ENCODE data around the gene ZFR.

Gene ZFR

DNA sequence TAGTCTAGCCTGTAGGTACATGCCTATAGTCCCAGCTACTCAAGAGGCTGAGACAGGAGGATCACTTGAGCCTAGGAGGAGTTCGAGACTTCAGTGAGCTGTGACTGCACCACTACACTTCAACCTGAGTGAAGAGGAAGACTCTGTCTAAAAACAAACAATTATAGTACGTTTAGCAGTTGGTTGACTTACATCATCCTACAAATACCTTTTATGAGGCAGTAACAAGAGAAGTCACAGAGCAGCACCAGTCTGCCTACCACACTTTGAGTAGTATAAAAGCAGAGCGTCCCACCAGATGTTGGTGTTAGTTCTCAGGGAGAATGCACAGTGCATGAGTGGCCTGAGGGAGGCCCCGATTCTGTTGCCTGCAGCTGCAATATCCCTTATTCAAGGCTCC is 16.1 kb downstream of the ZFR start:
- ATAC-seq: no peak
- TF ChIP-seq ZFP30 (CRISPR knock-in tag; IDR thresholded peaks at IDR 0.05) (no peak), ZNF70 (CRISPR knock-in tag; IDR thresholded peaks at IDR 0.05) (no peak), TCF4 (CRISPR knock-in tag; IDR thresholded peaks at IDR 0.05; ENCODE audit: borderline replicate concordance) (no peak), SNAI2 (CRISPR knock-in tag; IDR thresholded peaks at IDR 0.05) (no peak), ZNF8 (CRISPR knock-in tag; IDR thresholded peaks at IDR 0.05) (no peak), ZNF565 (CRISPR knock-in tag; conservative IDR thresholded peaks at IDR 0.05; ENCODE audit: low read depth) (no peak), PPARA (CRISPR knock-in tag; IDR thresholded peaks at IDR 0.05; ENCODE audit: borderline replicate concordance) (no peak)
- TF ChIP-seq, protein P1, sequence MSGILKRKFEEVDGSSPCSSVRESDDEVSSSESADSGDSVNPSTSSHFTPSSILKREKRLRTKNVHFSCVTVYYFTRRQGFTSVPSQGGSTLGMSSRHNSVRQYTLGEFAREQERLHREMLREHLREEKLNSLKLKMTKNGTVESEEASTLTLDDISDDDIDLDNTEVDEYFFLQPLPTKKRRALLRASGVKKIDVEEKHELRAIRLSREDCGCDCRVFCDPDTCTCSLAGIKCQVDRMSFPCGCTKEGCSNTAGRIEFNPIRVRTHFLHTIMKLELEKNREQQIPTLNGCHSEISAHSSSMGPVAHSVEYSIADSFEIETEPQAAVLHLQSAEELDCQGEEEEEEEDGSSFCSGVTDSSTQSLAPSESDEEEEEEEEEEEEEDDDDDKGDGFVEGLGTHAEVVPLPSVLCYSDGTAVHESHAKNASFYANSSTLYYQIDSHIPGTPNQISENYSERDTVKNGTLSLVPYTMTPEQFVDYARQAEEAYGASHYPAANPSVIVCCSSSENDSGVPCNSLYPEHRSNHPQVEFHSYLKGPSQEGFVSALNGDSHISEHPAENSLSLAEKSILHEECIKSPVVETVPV (CRISPR knock-in tag; IDR thresholded peaks at IDR 0.05): no peak
- TF ChIP-seq, protein P2, sequence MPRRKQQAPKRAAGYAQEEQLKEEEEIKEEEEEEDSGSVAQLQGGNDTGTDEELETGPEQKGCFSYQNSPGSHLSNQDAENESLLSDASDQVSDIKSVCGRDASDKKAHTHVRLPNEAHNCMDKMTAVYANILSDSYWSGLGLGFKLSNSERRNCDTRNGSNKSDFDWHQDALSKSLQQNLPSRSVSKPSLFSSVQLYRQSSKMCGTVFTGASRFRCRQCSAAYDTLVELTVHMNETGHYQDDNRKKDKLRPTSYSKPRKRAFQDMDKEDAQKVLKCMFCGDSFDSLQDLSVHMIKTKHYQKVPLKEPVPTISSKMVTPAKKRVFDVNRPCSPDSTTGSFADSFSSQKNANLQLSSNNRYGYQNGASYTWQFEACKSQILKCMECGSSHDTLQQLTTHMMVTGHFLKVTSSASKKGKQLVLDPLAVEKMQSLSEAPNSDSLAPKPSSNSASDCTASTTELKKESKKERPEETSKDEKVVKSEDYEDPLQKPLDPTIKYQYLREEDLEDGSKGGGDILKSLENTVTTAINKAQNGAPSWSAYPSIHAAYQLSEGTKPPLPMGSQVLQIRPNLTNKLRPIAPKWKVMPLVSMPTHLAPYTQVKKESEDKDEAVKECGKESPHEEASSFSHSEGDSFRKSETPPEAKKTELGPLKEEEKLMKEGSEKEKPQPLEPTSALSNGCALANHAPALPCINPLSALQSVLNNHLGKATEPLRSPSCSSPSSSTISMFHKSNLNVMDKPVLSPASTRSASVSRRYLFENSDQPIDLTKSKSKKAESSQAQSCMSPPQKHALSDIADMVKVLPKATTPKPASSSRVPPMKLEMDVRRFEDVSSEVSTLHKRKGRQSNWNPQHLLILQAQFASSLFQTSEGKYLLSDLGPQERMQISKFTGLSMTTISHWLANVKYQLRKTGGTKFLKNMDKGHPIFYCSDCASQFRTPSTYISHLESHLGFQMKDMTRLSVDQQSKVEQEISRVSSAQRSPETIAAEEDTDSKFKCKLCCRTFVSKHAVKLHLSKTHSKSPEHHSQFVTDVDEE (CRISPR knock-in tag; IDR thresholded peaks at IDR 0.05): no peak
- TF ChIP-seq, protein P3, sequence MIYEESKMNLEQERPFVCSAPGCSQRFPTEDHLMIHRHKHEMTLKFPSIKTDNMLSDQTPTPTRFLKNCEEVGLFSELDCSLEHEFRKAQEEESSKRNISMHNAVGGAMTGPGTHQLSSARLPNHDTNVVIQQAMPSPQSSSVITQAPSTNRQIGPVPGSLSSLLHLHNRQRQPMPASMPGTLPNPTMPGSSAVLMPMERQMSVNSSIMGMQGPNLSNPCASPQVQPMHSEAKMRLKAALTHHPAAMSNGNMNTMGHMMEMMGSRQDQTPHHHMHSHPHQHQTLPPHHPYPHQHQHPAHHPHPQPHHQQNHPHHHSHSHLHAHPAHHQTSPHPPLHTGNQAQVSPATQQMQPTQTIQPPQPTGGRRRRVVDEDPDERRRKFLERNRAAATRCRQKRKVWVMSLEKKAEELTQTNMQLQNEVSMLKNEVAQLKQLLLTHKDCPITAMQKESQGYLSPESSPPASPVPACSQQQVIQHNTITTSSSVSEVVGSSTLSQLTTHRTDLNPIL (CRISPR knock-in tag; IDR thresholded peaks at IDR 0.05; ENCODE audit: low read depth): no peak

DNA sequence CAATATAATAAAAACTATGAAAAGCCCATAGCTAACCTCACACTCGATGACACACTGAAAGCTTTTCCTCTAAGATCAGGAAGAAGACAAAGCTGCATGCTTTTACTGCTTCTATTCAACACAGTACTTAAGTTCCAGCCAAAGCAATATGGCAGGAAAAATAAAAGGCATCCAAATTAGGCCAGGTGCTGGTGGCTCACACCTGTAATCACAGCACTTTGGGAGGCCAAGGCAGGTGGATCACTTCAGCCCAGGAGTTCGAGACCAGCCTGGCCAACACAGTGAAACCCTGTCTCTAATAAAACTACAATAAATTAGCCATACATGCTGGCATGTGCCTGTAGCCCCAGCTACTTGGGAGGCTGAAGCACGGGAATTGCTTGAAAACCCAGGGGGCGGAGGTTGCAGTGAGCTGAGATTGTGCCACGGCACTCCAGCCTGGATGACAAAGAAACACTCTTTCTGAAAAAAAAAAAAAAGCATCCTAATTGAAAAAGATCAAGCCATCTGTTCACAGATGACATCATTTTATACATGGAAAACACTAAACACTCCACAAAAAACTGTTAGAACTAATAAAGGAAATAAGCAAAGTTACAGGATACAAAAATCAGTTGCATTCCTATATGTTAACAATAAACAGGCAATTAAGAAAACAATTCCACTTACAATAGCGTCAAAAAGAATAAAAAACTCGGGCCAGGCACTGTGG is 17.9 kb downstream of the ZFR start:
- TF ChIP-seq OSR1 (CRISPR knock-in tag; IDR thresholded peaks at IDR 0.05): no peak
- no peak for TF ChIP-seq CSDC2 (CRISPR knock-in tag; IDR thresholded peaks at IDR 0.05)
- TF ChIP-seq, protein P3 (CRISPR knock-in tag; IDR thresholded peaks at IDR 0.05; ENCODE audit: low read depth): no peak
- TF ChIP-seq SNAI2 (CRISPR knock-in tag; IDR thresholded peaks at IDR 0.05): no peak
- TF ChIP-seq GLIS3 (CRISPR knock-in tag; IDR thresholded peaks at IDR 0.05): no peak
- TF ChIP-seq ZC3H10 (CRISPR knock-in tag; IDR thresholded peaks at IDR 0.05): no peak
- TF ChIP-seq, protein P4, sequence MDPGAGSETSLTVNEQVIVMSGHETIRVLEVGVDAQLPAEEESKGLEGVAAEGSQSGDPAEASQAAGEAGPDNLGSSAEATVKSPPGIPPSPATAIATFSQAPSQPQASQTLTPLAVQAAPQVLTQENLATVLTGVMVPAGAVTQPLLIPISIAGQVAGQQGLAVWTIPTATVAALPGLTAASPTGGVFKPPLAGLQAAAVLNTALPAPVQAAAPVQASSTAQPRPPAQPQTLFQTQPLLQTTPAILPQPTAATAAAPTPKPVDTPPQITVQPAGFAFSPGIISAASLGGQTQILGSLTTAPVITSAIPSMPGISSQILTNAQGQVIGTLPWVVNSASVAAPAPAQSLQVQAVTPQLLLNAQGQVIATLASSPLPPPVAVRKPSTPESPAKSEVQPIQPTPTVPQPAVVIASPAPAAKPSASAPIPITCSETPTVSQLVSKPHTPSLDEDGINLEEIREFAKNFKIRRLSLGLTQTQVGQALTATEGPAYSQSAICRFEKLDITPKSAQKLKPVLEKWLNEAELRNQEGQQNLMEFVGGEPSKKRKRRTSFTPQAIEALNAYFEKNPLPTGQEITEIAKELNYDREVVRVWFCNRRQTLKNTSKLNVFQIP (CRISPR knock-in tag; IDR thresholded peaks at IDR 0.05; ENCODE audit: borderline replicate concordance, low read depth): no peak
- TF ChIP-seq ZNF565 (CRISPR knock-in tag; conservative IDR thresholded peaks at IDR 0.05; ENCODE audit: low read depth): no peak
- TF ChIP-seq BACH2 (CRISPR knock-in tag; IDR thresholded peaks at IDR 0.05; ENCODE audit: borderline replicate concordance): no peak
- TF ChIP-seq ESRRG (CRISPR knock-in tag; IDR thresholded peaks at IDR 0.05): no peak
- no peak for ATAC-seq

DNA sequence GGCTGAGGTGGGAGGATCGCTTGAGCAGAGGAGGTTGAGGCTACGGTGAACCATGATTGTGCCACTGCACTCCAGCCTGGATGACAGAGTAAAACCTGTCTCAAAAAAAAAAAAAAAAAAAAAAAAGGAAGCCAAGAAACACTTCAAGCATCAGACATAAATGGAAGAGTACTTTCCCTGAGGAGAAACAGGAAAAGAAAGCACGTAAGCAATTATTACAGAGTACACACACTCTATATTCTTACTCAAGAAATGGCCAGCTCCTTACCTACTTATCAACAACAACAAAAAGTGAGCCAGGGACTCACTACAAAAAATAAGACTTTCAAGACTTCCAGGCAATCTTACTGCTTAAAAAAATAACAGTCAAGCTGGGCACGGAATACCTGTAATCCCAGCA is 21.8 kb downstream of the ZFR start:
- no peak for ATAC-seq
- no peak for TF ChIP-seq ZNF565 (CRISPR knock-in tag; conservative IDR thresholded peaks at IDR 0.05; ENCODE audit: low read depth)
- no peak for TF ChIP-seq ESRRG (CRISPR knock-in tag; IDR thresholded peaks at IDR 0.05)
- TF ChIP-seq ISL1 (CRISPR knock-in tag; IDR thresholded peaks at IDR 0.05): no peak
- no peak for TF ChIP-seq TCF4 (CRISPR knock-in tag; IDR thresholded peaks at IDR 0.05; ENCODE audit: borderline replicate concordance)
- TF ChIP-seq BACH2 (CRISPR knock-in tag; IDR thresholded peaks at IDR 0.05; ENCODE audit: borderline replicate concordance): no peak

DNA sequence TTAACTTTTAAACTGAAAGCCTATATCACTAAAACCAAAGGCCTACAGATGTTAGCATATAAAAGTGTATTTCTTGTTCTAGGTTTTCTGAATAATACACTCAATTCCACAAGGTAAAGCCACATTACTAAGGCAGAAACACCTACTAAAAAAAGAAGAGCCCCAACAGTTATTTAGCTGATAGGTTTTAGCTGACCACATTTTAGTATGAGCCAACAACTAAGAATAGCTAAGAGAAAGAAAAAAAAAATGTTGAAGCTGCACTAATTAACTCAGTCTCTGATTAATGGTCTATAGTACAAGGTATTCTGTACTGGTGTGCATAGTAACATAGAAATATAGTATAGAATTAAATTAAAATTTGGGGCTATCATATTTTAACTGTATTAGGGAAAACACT is 23.5 kb downstream of the ZFR start:
- ATAC-seq: peak; percentile 40; the same call in 1 of the 3 replicates
- TF ChIP-seq PPARA (CRISPR knock-in tag; IDR thresholded peaks at IDR 0.05; ENCODE audit: borderline replicate concordance) (no peak), ZFP3 (CRISPR knock-in tag; IDR thresholded peaks at IDR 0.05) (no peak), SNAI2 (CRISPR knock-in tag; IDR thresholded peaks at IDR 0.05) (no peak), ZC3H10 (CRISPR knock-in tag; IDR thresholded peaks at IDR 0.05) (no peak), ZNF70 (CRISPR knock-in tag; IDR thresholded peaks at IDR 0.05) (no peak)
